ENCODE measurements around the gene PDLIM7.

The PDLIM7 gene

GRCh38 chr5:177505075-177505474 lies 7.7 kb upstream of the PDLIM7 start:
- DNase-seq (ENCODE audit: low spot score) = no peak

DNA sequence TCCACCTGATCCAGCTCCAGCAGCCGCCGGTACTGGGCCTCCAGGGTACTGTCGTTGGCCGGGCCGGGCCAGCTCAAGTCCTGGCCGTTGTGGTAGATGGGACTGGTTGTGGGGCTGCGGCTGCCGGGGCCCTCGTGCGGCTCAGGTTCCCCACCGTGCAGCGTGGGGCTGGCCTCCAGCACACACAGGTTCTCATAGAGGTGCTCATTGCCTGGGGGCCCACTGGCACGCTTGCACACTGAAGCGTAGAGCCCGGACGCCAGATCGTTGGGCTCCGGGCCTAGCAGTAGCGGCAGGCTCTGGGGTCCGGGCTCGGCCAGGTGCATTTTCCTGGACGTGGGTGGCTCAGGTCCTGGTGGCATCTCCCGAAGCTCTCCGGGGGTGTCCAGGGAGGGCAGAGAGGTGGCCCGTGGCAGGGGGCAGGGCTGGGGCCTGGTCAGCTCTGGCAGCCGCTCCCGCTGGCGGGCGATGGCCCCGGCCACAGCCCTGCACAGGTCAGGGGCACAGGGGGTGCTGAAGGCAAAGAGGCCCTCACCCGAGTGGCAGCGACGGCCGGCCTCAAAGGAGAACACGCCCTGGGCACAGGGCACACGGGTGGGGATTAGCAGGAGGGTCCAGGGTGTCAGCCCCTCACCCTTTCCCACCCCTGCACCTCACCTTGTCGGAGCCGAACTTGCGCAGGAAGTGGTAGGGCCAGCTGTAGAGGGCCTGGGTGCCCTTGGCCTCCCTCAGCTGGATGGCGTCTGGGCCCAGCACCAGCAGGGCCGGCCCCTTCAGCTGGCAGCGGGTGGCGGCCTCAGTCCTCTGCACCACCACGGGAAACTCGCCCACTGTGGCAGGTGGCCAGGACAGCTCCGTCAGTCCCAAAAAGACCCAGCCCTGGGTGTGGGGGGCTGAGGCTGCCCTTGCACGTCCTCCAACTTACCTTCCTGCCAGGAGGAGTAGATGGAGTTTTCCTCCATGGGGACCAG lies 7.0 kb upstream of the PDLIM7 start:
- DNase-seq (ENCODE audit: low spot score) = no peak

DNA sequence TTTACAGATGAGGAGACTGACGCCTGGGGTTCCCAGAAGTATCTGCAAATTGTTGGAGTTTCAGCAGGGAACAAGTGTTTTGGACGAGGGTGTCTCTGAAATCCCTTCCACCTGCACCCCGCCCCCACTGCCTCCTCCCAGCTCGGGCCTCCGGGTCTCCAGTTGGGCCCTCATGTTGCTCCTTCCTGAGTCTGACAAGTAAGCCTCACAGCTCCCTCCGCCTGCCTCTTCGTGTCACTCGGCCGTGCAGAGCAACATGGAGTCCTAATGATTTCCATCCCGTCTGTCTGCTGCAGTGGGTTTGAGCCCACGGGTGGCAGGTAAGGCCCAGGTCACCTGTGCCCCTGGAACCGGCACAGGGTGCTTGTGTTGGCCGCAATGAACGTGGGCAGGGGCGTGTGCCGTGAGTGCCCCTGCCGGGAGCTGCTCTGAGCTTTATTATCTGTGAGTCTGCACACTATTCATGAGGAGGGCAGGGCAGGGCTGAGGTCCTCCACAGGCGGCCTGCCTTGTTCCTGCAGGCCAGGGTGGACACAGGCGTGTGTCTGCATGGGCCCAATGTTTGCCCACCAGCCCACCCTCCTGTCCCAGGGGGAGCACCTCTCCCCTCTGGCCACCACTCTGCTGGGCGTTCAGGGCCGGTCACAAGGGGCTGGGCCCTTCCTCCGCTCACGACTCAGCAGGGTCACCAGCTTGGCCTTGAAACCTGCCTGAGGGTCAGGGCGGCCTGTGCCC lies 6.1 kb upstream of the PDLIM7 start:
- DNase-seq (ENCODE audit: low spot score) = no peak

DNA sequence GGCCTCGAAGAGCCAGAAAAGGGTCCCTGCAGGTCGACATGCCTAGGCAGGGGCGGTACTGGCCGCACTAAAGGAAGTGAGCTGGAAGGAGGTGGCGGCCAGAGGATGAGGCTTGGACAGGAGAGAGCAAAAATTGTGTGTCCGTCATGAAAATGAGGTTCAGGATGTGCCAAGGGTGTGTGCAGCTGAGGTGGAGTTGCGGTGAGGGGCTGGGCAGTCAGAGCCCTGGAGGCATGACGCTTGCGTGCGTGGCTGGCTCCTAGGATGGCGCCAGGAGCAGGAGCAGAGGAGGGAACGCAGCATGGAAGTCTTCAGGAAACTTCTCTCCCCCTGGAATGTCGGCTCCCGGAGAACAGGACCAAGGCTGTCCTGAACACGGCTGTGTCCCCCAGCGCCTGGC lies 5.5 kb upstream of the PDLIM7 start:
- no peak for DNase-seq (ENCODE audit: low spot score)

DNA sequence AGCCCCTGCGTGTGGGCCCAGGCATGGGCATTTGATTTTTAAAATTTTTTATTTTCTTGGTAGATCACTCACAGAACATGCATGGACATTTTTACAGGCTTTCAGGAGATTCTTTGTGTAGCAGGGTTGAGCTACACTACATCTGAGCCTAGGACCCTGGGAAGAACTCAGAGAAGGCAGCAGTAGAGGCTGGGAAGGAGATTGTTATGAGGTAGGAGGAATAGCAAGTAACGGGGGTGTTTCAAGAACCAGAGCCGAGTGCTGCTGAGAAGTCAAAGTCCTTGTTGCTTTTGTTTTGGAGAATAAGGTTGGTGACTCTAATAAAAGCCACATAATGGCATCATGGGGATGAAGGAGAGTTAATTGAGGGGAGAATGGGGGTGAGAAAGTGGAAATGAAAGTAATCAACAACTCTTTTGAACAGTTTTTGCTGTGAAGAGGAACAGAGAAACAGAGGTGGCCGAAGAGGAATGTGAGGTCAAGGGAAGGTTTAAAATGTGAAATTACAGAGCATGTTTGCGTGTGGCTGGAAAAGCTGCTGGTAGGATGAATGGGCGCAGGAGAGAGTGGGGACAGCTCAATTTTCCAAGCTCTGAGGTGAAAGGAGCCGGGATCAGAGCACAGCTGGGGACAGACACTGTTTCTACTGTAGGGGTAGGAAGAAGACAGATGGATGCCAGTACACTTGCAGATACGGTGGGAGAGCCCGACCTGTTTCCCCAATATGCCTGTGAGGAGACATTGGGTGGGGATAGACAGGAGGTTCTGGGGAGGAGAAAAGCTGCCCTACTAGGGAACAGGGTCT lies 4.7 kb upstream of the PDLIM7 start:
- DNase-seq (ENCODE audit: low spot score) = no peak

DNA sequence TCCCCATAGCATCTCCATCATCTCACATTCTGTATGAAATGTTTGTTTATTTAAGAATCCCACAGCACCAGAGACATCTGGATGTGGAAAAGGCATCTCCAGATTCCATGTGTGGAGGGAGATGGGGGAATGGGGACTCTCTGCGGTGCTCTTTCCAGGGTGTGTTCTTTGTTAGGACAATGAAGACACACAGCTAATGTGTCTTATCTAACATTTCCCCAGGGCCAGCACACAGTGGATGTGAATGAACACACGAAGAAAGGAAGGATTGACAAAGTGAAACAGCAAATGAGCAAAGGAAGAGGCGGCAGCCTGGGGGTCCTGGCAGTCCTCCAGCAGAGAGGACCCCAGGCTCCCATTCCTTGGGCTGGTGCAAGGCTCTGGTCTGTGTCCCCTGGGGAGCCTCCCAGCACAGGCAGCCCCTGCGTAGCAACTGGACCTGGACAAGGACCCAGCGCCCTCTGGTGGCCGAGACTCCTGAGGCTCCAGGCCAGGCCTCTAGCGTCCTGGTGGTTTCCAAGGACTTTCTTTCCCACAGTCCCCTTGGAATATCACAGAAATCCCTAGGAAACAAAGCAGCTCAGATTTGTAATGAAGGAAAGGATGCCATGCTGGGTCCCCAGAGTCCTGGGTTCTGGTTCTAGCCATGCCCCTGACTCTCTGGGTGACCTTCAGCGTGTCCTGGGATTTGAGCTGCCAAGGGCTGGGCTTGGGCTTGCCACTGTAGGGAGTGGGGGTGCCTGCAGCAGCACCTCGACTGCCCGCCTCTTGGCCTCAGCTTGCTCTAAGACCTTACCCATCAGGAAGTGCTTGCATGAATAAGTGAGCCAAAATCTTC lies 3.5 kb upstream of the PDLIM7 start:
- peak; percentile 97 for DNase-seq (ENCODE audit: low spot score)

DNA sequence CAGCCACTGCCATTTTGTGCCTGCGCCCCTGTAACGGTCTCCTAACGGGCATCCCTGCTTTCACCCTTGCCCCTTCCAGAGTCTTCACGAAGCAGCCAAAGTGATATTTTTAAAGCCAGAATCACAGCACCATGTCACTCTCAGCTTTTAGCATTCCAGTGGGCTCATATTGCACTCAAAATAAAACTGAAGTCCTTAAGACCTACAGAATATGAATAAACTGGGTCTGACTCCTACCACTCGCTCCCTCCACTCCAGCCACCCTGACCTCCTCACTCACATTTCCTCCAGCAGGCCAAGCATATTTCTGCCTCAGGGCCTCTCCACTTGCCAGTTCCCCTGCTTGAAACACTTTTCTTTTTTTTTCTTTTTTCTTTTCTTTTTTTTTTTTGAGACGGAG lies 2.4 kb upstream of the PDLIM7 start:
- no peak for DNase-seq (ENCODE audit: low spot score)

DNA sequence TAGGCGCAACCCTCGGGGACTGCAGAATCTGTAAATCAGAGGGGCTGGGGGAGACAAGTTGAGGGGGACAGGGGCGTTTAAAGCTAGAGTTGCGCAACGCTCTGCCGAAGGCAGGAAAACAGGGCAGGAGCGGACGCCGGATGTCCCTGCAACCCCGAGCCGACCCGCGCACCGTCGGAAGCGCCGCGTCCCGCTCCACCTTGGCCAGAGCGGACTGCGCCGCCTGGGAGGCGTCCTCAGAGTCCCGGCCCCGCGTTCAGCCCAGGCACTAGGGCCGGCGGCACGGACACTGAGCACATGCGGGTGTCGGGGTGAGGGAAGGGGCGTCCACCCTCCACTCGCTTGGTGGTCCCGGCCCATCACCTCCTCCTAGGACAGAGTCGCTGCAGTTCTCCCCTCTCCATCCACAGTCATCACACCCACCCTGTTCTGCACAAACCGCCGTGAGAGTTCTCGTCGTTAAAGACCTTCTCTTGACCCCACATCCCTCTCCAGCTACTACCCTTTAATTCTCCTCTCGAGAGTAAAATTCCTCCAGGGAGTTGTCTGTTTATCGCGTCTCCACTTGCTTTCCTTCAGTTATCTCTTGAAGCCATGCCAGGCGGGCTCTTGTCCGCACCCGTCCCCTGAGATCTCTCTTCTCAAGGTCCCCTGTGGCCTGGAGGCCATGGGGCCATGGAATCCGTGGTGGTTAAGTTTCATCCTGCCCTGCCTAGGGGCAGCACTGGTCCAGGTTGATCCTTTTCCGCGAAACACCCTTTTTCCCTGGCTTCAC lies 796 bp upstream of the PDLIM7 start:
- DNase-seq (ENCODE audit: low spot score) = peak; percentile 60

GRCh38 chr5:177496727-177497291 lies 595 bp downstream of the PDLIM7 start:
- peak; percentile 92 for DNase-seq (ENCODE audit: low spot score)

DNA sequence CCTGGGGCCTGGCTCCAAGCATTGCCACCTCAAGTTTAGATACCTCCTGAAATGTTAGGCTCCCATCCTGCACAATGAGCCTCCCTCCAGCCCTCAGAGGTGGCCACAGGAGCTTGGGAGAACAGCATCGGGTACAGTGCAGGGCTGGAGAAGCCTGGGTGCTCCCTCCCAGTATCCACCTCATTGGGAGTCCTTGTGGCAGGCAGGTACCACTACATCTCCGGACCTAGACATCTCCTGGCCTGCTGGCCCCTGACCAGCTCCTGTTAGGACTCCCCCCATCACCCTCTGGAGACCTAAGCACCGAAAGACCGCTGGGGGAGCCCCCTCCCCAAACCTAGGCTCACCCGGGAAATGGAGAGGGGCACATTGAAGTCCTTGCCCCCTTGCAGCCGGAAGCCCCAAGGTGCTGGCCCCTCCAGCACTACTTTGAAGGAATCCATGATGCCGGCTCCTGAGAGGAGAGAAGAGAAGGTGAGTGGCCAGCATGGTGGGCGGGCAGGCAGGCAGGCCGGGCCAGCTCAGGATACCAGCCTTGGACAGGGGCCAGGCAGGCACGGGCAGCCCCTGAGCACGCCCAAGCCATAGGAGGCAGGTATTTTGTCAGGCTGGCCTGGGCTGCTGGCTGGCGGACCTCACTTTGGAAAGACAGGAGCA lies 1.2 kb downstream of the PDLIM7 start:
- DNase-seq (ENCODE audit: low spot score) = peak; percentile 92

GRCh38 chr5:177495243-177496060 lies 2.0 kb downstream of the PDLIM7 start:
- no peak for DNase-seq (ENCODE audit: low spot score)

DNA sequence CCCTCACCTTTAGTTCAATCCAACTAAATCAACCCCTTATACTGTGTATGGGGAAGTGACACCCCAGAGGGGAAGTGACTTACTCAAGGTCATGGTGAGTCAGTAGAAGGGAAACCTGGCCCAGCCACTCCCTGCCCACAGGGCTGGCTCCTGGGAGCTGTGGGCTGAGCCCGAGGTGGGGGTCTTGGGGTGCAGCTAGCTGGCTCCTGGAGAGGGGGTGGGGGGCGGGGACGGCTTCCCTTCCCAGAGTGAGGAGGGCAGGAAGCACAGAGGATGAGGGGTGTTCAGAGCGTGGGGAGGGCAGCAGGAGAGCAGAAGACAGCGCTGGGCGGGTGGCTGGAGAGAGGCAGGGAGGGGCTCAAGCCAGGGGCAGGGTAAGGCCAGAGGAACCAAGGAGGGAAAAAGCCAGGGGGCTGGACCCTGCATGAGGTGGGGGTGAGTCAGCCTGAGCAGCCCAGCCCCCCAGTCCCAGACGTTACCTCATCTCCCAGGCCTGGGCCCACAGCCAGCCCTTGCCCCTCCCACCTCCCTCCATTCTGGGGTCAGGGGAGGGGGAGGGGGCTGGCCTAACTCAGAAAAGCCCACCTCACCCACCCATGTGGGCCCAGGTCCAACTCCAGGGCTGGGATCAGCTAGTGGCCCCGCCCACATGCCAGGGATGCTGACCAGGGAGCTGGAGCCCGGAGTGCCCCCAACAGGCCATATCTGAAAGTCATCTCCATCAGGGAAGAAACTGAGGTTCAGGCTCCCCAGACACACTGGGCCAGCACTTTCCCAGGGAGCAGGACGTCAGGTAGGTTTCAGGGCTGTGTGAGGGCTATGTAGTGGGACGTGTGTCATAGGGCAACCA lies 2.8 kb downstream of the PDLIM7 start:
- DNase-seq (ENCODE audit: low spot score) = no peak

DNA sequence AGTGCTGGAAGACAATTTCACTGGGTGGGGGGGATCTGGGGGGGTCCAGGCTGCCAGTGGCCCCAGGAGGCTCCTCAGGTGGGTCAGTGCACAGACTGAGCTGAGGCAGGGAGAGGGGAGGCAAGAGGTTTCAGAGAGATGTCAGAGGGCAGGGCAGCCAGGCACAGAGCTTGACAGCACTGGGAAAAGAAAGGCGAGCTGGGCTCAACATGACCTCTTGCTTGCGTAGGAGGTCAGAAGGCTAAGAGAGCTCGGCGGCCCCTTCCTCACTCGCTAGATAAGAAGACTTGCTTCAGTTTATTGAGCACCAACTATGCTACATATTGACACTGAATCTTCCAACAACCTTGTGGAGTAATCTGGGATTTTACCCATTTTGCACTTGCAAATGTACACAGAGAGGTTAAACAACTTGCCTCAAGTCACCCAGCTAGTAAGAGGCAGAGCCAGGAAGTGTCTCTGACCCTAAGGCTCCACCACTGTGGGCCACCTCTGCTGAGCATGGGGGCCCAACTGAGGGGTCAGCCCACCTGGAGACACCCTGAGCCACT lies 3.5 kb downstream of the PDLIM7 start:
- no peak for DNase-seq (ENCODE audit: low spot score)

- no peak for DNase-seq (ENCODE audit: low spot score)
Measured at GRCh38 chr5:177492841-177493240, 4.6 kb downstream of the PDLIM7 start.

DNA sequence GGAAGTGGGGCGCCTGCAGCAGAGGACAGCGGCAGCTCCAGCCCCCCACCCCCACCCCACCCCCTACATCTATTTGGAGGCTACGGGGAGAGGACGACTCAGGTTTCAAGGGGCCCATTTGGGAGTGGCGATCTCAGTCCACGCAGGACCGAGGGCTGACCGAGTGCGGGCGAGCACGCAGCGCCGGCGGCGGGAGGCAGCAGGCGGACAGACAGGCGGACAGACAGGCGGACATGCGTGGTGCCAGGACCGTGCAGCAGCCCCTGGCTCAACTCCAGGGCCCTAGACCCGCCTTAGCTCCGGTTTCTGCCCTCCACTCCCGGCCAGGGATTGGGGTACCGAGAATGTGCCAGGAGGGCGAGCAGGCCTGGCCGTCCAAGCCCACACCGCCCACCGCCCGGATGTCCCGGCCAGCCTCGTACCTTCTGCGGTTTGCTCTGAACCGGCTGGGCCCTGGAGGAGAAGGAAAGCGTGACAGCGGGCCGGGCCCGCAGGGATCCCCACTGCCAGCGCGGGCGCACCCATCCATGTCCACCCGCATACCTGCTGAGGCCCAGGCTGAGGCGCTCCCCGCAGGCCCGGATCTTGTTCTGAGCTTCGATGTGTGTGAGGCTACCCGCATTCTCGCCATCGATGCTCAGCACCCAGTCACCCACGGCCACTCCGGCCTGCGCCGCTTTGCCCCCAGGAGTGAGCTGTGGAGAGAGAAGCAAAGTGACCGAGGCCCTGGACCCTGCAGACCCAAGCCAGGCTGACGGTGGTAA lies 5.2 kb downstream of the PDLIM7 start:
- DNase-seq (ENCODE audit: low spot score) = no peak

DNA sequence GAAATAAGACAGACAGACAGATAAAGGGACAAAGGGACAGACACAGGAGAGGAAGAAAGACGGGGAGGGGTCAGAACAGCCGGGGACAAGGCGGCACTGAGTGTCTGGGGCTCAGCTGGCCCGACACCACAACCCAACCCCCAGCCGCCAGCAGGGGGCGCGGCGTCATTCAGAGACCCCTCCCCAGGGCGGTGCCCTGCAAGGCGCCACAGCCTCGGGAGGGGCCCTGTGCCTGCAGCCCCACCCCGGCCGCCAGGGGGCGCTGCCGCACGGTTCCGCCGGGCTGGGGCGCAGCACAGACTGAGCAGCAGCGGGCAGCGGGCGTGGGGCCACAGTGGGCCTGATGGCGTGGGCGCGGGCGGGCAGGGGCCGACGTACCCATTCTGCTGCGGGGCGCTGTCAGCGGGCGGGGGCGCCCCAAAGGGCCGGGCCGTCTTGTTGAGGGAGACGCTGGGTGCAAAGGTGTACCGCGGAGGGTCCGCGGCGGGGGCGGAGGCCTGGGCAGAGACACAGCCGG lies 5.9 kb downstream of the PDLIM7 start:
- DNase-seq (ENCODE audit: low spot score) = peak; percentile 92

- no peak for DNase-seq (ENCODE audit: low spot score)
Measured at GRCh38 chr5:177490992-177491391, 6.4 kb downstream of the PDLIM7 start.

Data from HuH-7.5 (cell line).